Endothelial cell of coronary artery (primary cell): ENCODE data around the gene GPN1. TPM values are rescaled to one million over a fixed set of nuclear protein-coding genes. Genes with fewer than 3 reads are reported as not detected.

ENCODE experiments used
- total RNA-seq: library from RNA; depleted of rRNA; stranded (reverse); fragments of >200 nt; gene quantifications from 2 replicates; pipeline ENCODE4 v1.2.3, GENCODE V29; 2014

Gene GPN1
- 39.6 and 45.3 TPM in 2 replicates for total RNA-seq

DNA sequence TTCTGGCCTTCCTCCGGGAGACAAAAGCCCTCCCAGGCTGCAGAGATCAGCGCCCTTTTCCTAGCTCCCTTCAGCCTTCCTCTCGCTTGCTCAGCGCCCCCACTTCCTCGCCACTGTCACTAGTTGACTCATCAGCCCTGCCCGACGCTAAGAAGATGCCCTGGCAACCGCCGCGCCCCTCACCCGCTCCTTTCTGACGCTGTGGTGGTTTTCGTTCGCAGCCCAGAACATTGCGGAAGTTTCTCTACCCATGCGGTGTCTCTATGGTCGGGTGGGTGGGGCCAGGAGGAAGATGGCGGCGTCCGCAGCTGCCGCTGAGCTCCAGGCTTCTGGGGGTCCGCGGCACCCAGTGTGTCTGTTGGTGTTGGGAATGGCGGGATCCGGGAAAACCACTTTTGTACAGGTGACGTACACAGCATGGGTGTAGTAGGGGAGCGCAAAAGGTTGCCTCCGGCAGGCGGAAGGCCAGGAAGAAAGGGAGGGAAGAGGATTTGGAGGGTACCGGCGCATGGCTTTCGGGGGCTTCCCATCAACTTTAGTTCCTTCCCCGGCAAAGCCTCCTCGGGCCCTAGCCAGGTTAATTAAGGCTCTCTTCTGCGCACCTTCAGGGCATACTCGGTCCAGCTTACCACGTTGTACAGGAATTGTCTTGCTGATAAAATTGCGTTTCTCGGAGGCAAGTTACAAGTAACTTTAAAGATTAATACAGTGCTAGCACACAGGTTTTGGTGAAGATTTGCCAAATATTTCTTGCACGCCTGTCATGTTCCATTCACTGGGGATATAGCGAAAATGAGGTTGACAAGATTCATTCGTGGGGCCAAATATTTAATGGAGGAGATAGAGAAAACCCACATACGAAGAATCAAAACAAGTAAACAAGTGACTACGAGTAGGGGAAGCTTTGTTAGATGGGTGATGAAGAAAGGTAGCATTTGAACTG, at the start of gene GPN1, which contains the start of gene CCDC121:
Gene GPN1 (plus strand): TSS at position 284 of the 943 bp plus-strand sequence. CDS start 9 bp downstream, at position 293.
Gene CCDC121 (minus strand): TSS at position 246 of the 943 bp plus-strand sequence. CDS start 1,213 bp downstream, outside the sequence.

DNA sequence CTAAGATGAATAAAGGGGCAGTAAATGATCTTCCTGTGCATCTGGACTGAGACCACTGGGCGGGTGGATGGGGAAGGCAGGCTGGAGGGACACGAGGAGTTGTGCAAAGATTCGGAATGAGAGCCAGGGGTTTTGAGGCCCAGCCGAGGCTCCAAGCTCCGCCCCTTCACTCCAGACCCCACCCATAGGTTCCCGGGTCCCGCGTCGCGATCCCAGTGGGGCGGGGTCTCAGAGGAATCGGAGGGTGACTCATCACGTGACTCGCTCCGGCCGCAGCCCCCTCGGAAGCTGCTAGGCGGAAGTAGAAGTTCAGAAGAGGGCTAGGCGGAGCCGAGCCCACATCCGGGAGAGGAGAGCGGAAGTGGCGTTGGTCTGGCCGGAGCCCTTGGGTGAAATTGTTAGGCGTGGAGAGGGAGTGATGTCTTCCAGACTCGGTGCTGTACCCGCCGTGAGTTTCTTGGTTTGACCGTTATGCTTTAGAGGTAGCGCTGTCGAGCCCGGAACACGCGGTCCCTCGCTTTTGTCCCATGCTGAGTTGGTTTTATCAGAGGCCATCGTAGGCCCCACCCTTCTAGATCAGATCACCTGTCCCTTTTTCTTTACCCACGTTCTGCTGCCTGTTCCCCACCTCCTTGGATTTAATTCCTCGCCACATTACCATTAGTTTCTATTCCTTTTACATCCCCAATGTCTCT, 46.0 kb upstream of the GPN1 start, which contains the start of gene ZNF512:
Gene ZNF512 (plus strand): TSS at position 348 of the 695 bp plus-strand sequence. CDS start 71 bp downstream, at position 419.

GRCh38 chr2:27663285-27664153, 34.7 kb downstream of the GPN1 start, which contains the start of the genes SLC4A1AP and SUPT7L:
SLC4A1AP (plus strand) TSS chr2:27663889; CDS start chr2:27663915, 26 bp downstream.
SUPT7L (minus strand) TSS chr2:27663614; CDS start chr2:27662192, 1,422 bp downstream.

Other genes with a start within 250 kb of the GPN1 start
- 6.2 and 7.6 TPM in 2 replicates for gene ZNF513, start 248.3 kb upstream of the GPN1 start, total RNA-seq
- 139 and 157 TPM in 2 replicates for gene PPM1G, start 219.5 kb upstream of the GPN1 start, total RNA-seq
- gene NRBP1, start 200.4 kb upstream of the GPN1 start, total RNA-seq: 107 and 112 TPM in 2 replicates
- gene KRTCAP3, start 186.7 kb upstream of the GPN1 start, total RNA-seq: not detected in 2 replicates
- gene IFT172, start 139.3 kb upstream of the GPN1 start, total RNA-seq: 26.2 and 28.0 TPM in 2 replicates
- 30.1 and 31.8 TPM in 2 replicates for gene FNDC4, start 133.8 kb upstream of the GPN1 start, total RNA-seq
- gene GCKR, start 132.2 kb upstream of the GPN1 start, total RNA-seq: 6.7 and 9.3 TPM in 2 replicates
- 16.0 and 17.3 TPM in 2 replicates for gene ZNF512, start 46.0 kb upstream of the GPN1 start, total RNA-seq
- gene CCDC121, start within 50 bp of the GPN1 start, total RNA-seq: 1.3 and 1.5 TPM in 2 replicates
- 12.6 and 16.0 TPM in 2 replicates for gene SUPT7L, start 34.6 kb downstream of the GPN1 start, total RNA-seq
- 25.8 and 26.7 TPM in 2 replicates for gene SLC4A1AP, start 34.8 kb downstream of the GPN1 start, total RNA-seq
- 71.5 and 86.3 TPM in 2 replicates for gene MRPL33, start 142.7 kb downstream of the GPN1 start, total RNA-seq